ENCODE results near the gene PRDX5.
"Not testable (repeated sequence)": the region's sequence is repeated elsewhere in the genome, so short reads cannot be mapped to it uniquely, and the experiment has no call there.

Gene PRDX5

GRCh38 chr11:64316672-64317324 lies 1.1 kb upstream of the PRDX5 start:
- Mint-ChIP-seq H3K4me3 (peak overlapping the region; percentile 93), H3K9me3 (no peaks in the 10 kb centered on the region), H3K27me3 (no peaks in the 10 kb centered on the region), H3K36me3 (ENCODE audit: insufficient read depth) (peaks cover 34% of the 10 kb centered on the region), H3K4me1 (peaks cover 55% of the 10 kb centered on the region), H3K27ac (ENCODE audit: low read depth) (peak overlapping the region; percentile 99)
- DNase-seq (ENCODE audit: low spot score in 2 of 2): no peak
- no peak for ATAC-seq (replicated peaks; ENCODE audit: extremely low read depth, poor library complexity, severe bottlenecking)

GRCh38 chr11:64317325-64317960 lies 478 bp upstream of the PRDX5 start, which contains the start of gene TRMT112:
TSS of gene TRMT112 (minus strand) at chr11:64317559. CDS start at chr11:64317526, 33 bp downstream.
- ATAC-seq (replicated peaks; ENCODE audit: extremely low read depth, poor library complexity, severe bottlenecking) (peak; percentile 85), DNase-seq (ENCODE audit: low spot score in 2 of 2) (peak; percentile 88 to 96)
- peaks cover 33% of the 10 kb centered on the region for H3K36me3 Mint-ChIP-seq (ENCODE audit: insufficient read depth)
- H3K27ac Mint-ChIP-seq (ENCODE audit: low read depth): peak within 1 kb of the TSS; percentile 99
- peaks cover 54% of the 10 kb centered on the region for H3K4me1 Mint-ChIP-seq
- peak within 1 kb of the TSS; percentile 93 for H3K4me3 Mint-ChIP-seq
- H3K27me3 Mint-ChIP-seq: no peaks in the 10 kb centered on the region
- H3K9me3 Mint-ChIP-seq: no peaks in the 10 kb centered on the region

- peak overlapping the region; percentile 93 for H3K4me3 Mint-ChIP-seq
- ATAC-seq (replicated peaks; ENCODE audit: extremely low read depth, poor library complexity, severe bottlenecking): no peak
- H3K27me3 Mint-ChIP-seq: no peaks in the 10 kb centered on the region
Measured at GRCh38 chr11:64318766-64319761, 1.1 kb downstream of the PRDX5 start.

GRCh38 chr11:64320556-64320955 lies 2.6 kb downstream of the PRDX5 start:
- ATAC-seq (replicated peaks; ENCODE audit: extremely low read depth, poor library complexity, severe bottlenecking) (no peak), DNase-seq (ENCODE audit: low spot score in 2 of 2) (no peak)
- H3K27ac Mint-ChIP-seq (ENCODE audit: low read depth): peak overlapping the region; percentile 58
- peaks cover 45% of the 10 kb centered on the region for H3K4me1 Mint-ChIP-seq
- no peaks in the 10 kb centered on the region for H3K27me3 Mint-ChIP-seq
- no peak overlapping the region for H3K4me3 Mint-ChIP-seq
- no peaks in the 10 kb centered on the region for H3K9me3 Mint-ChIP-seq
- peaks cover 26% of the 10 kb centered on the region for H3K36me3 Mint-ChIP-seq (ENCODE audit: insufficient read depth)

More at GRCh38 chr11:64318766-64319761, 1.1 kb downstream of the PRDX5 start:
- no peak for DNase-seq (ENCODE audit: low spot score in 2 of 2)
- H3K36me3 Mint-ChIP-seq (ENCODE audit: insufficient read depth): peaks cover 32% of the 10 kb centered on the region
- no peaks in the 10 kb centered on the region for H3K9me3 Mint-ChIP-seq
- H3K4me1 Mint-ChIP-seq: peaks cover 45% of the 10 kb centered on the region
- peak overlapping the region; percentile 99 for H3K27ac Mint-ChIP-seq (ENCODE audit: low read depth)

- no peak for ATAC-seq (replicated peaks; ENCODE audit: extremely low read depth, poor library complexity, severe bottlenecking)
- no peak for DNase-seq (ENCODE audit: low spot score in 2 of 2)
- Mint-ChIP-seq H3K4me1 (peaks cover 45% of the 10 kb centered on the region), H3K27me3 (no peaks in the 10 kb centered on the region), H3K36me3 (ENCODE audit: insufficient read depth) (peaks cover 26% of the 10 kb centered on the region), H3K27ac (ENCODE audit: low read depth) (peak overlapping the region; percentile 58), H3K4me3 (no peak overlapping the region), H3K9me3 (no peaks in the 10 kb centered on the region)
Measured at GRCh38 chr11:64321026-64321425, 3.1 kb downstream of the PRDX5 start.

- Mint-ChIP-seq H3K27ac (ENCODE audit: low read depth) (no peak overlapping the region), H3K36me3 (ENCODE audit: insufficient read depth) (peaks cover 26% of the 10 kb centered on the region), H3K9me3 (no peaks in the 10 kb centered on the region), H3K4me1 (peaks cover 40% of the 10 kb centered on the region), H3K27me3 (no peaks in the 10 kb centered on the region), H3K4me3 (no peak overlapping the region)
- DNase-seq (ENCODE audit: low spot score in 2 of 2): no peak
- ATAC-seq (replicated peaks; ENCODE audit: extremely low read depth, poor library complexity, severe bottlenecking): no peak
Measured at GRCh38 chr11:64321533-64321932, 3.6 kb downstream of the PRDX5 start.

GRCh38 chr11:64322925-64323260 lies 5.0 kb downstream of the PRDX5 start:
- ATAC-seq (replicated peaks; ENCODE audit: extremely low read depth, poor library complexity, severe bottlenecking) (no peak), DNase-seq (ENCODE audit: low spot score in 2 of 2) (no peak)
- Mint-ChIP-seq H3K27ac (ENCODE audit: low read depth) (no peak overlapping the region), H3K27me3 (no peaks in the 10 kb centered on the region), H3K9me3 (no peaks in the 10 kb centered on the region), H3K4me1 (peaks cover 28% of the 10 kb centered on the region), H3K4me3 (no peak overlapping the region), H3K36me3 (ENCODE audit: insufficient read depth) (peaks cover 16% of the 10 kb centered on the region)

- Mint-ChIP-seq H3K4me3 (no peak overlapping the region), H3K27ac (ENCODE audit: low read depth) (peak overlapping the region; percentile 63), H3K27me3 (no peaks in the 10 kb centered on the region), H3K4me1 (peaks cover 23% of the 10 kb centered on the region), H3K36me3 (ENCODE audit: insufficient read depth) (peaks cover 13% of the 10 kb centered on the region), H3K9me3 (no peaks in the 10 kb centered on the region)
- no peak for DNase-seq (ENCODE audit: low spot score in 2 of 2)
- no peak for ATAC-seq (replicated peaks; ENCODE audit: extremely low read depth, poor library complexity, severe bottlenecking)
Measured at GRCh38 chr11:64323373-64323772, 5.5 kb downstream of the PRDX5 start.

- H3K27ac Mint-ChIP-seq (ENCODE audit: low read depth): peak overlapping the region; percentile 63
- peaks cover 17% of the 10 kb centered on the region for H3K4me1 Mint-ChIP-seq
- not testable (repeated sequence) for H3K27me3 Mint-ChIP-seq; DNase-seq (ENCODE audit: low spot score in 2 of 2); H3K36me3 Mint-ChIP-seq (ENCODE audit: insufficient read depth); H3K9me3 Mint-ChIP-seq; H3K4me3 Mint-ChIP-seq; ATAC-seq (replicated peaks; ENCODE audit: extremely low read depth, poor library complexity, severe bottlenecking)
Measured at GRCh38 chr11:64323984-64324383, 6.1 kb downstream of the PRDX5 start.

GRCh38 chr11:64324692-64325469 lies 7.0 kb downstream of the PRDX5 start:
- Mint-ChIP-seq H3K36me3 (ENCODE audit: insufficient read depth) (peaks cover 6% of the 10 kb centered on the region), H3K27ac (ENCODE audit: low read depth) (no peak overlapping the region), H3K4me3 (no peak overlapping the region), H3K27me3 (no peaks in the 10 kb centered on the region), H3K9me3 (no peaks in the 10 kb centered on the region), H3K4me1 (peaks cover 12% of the 10 kb centered on the region)
- ATAC-seq (replicated peaks; ENCODE audit: extremely low read depth, poor library complexity, severe bottlenecking): no peak
- DNase-seq (ENCODE audit: low spot score in 2 of 2): no peak

- H3K9me3 Mint-ChIP-seq: no peaks in the 10 kb centered on the region
- ATAC-seq (replicated peaks; ENCODE audit: extremely low read depth, poor library complexity, severe bottlenecking) (no peak), DNase-seq (ENCODE audit: low spot score in 2 of 2) (no peak)
- no peaks in the 10 kb centered on the region for H3K27me3 Mint-ChIP-seq
- peaks cover 11% of the 10 kb centered on the region for H3K4me1 Mint-ChIP-seq
- H3K27ac Mint-ChIP-seq (ENCODE audit: low read depth): no peak overlapping the region
- H3K36me3 Mint-ChIP-seq (ENCODE audit: insufficient read depth): no peaks in the 10 kb centered on the region
- no peak overlapping the region for H3K4me3 Mint-ChIP-seq
Measured at GRCh38 chr11:64327375-64327774, 9.5 kb downstream of the PRDX5 start.

- DNase-seq (ENCODE audit: low spot score in 2 of 2) (no peak), ATAC-seq (replicated peaks; ENCODE audit: extremely low read depth, poor library complexity, severe bottlenecking) (no peak)
- no peak overlapping the region for H3K4me3 Mint-ChIP-seq
- no peak overlapping the region for H3K27ac Mint-ChIP-seq (ENCODE audit: low read depth)
- no peaks in the 10 kb centered on the region for H3K27me3 Mint-ChIP-seq
- H3K9me3 Mint-ChIP-seq: no peaks in the 10 kb centered on the region
- no peaks in the 10 kb centered on the region for H3K36me3 Mint-ChIP-seq (ENCODE audit: insufficient read depth)
- H3K4me1 Mint-ChIP-seq: peaks cover 11% of the 10 kb centered on the region
Measured at GRCh38 chr11:64327993-64328392, 10.1 kb downstream of the PRDX5 start.

Measured in central memory CD8-positive, alpha-beta T cell (primary cell).